ENCODE results near the gene KIAA0586. TPM values are rescaled to one million over a fixed set of nuclear protein-coding genes. Genes with fewer than 3 reads are reported as not detected.

KIAA0586 gene
- total RNA-seq, 1 donor from 2014 or later, result 27.8 TPM

- peaks cover 7% of the 10 kb centered on the region for H3K4me1 Mint-ChIP-seq (ENCODE audit: low read depth, unreplicated experiment)
- peaks cover 17% of the 10 kb centered on the region for H3K9me3 Mint-ChIP-seq (ENCODE audit: unreplicated experiment)
- H3K4me3 Mint-ChIP-seq (ENCODE audit: unreplicated experiment), result no peak overlapping the region
- H3K36me3 Mint-ChIP-seq (ENCODE audit: unreplicated experiment), result no peaks in the 10 kb centered on the region
- no peak overlapping the region for H3K27ac Mint-ChIP-seq (ENCODE audit: unreplicated experiment)
- H3K27me3 Mint-ChIP-seq (ENCODE audit: unreplicated experiment), result peaks cover 5% of the 10 kb centered on the region
- TF ChIP-seq CTCF (IDR thresholded peaks at IDR 0.05; ENCODE audit: partially characterized antibody, unreplicated experiment), result no peak
- no peak for DNase-seq
These were observed 2.6 kb downstream of the KIAA0586 start for GRCh38 chr14:58430156-58430555.

GRCh38 chr14:58439476-58439875 lies 12.0 kb downstream of the KIAA0586 start:
- no peak for TF ChIP-seq CTCF (IDR thresholded peaks at IDR 0.05; ENCODE audit: partially characterized antibody, unreplicated experiment)

GRCh38 chr14:58444627-58445026 lies 17.1 kb downstream of the KIAA0586 start:
- no peaks in the 10 kb centered on the region for H3K27me3 Mint-ChIP-seq (ENCODE audit: unreplicated experiment)
- H3K4me1 Mint-ChIP-seq (ENCODE audit: low read depth, unreplicated experiment), result no peaks in the 10 kb centered on the region
- H3K36me3 Mint-ChIP-seq (ENCODE audit: unreplicated experiment), result peaks cover under 1% of the 10 kb centered on the region
- H3K4me3 Mint-ChIP-seq (ENCODE audit: unreplicated experiment), result no peak overlapping the region
- DNase-seq, result no peak
- TF ChIP-seq CTCF (IDR thresholded peaks at IDR 0.05; ENCODE audit: partially characterized antibody, unreplicated experiment), result no peak
- no peaks in the 10 kb centered on the region for H3K9me3 Mint-ChIP-seq (ENCODE audit: unreplicated experiment)
- H3K27ac Mint-ChIP-seq (ENCODE audit: unreplicated experiment), result no peak overlapping the region

More at GRCh38 chr14:58439476-58439875, 12.0 kb downstream of the KIAA0586 start:
- no peaks in the 10 kb centered on the region for H3K4me1 Mint-ChIP-seq (ENCODE audit: low read depth, unreplicated experiment)
- H3K36me3 Mint-ChIP-seq (ENCODE audit: unreplicated experiment), result peaks cover 9% of the 10 kb centered on the region
- no peaks in the 10 kb centered on the region for H3K27me3 Mint-ChIP-seq (ENCODE audit: unreplicated experiment)
- no peaks in the 10 kb centered on the region for H3K9me3 Mint-ChIP-seq (ENCODE audit: unreplicated experiment)
- H3K4me3 Mint-ChIP-seq (ENCODE audit: unreplicated experiment), result no peak overlapping the region
- DNase-seq, result no peak
- no peak overlapping the region for H3K27ac Mint-ChIP-seq (ENCODE audit: unreplicated experiment)

- no peak for DNase-seq
- Mint-ChIP-seq H3K36me3 (ENCODE audit: unreplicated experiment) (peaks cover 6% of the 10 kb centered on the region), H3K9me3 (ENCODE audit: unreplicated experiment) (peaks cover 2% of the 10 kb centered on the region), H3K4me3 (ENCODE audit: unreplicated experiment) (no peak overlapping the region), H3K27ac (ENCODE audit: unreplicated experiment) (no peak overlapping the region), H3K4me1 (ENCODE audit: low read depth, unreplicated experiment) (no peaks in the 10 kb centered on the region), H3K27me3 (ENCODE audit: unreplicated experiment) (no peaks in the 10 kb centered on the region)
- TF ChIP-seq CTCF (IDR thresholded peaks at IDR 0.05; ENCODE audit: partially characterized antibody, unreplicated experiment), result no peak
These were observed 28.2 kb downstream of the KIAA0586 start for GRCh38 chr14:58455593-58456265.

- TF ChIP-seq CTCF (IDR thresholded peaks at IDR 0.05; ENCODE audit: partially characterized antibody, unreplicated experiment), result no peak
- no peak overlapping the region for H3K27ac Mint-ChIP-seq (ENCODE audit: unreplicated experiment)
These were observed 33.3 kb downstream of the KIAA0586 start for GRCh38 chr14:58460772-58461171.

More at GRCh38 chr14:58460772-58461171, 33.3 kb downstream of the KIAA0586 start:
- no peaks in the 10 kb centered on the region for H3K4me1 Mint-ChIP-seq (ENCODE audit: low read depth, unreplicated experiment)
- no peak overlapping the region for H3K4me3 Mint-ChIP-seq (ENCODE audit: unreplicated experiment)
- no peaks in the 10 kb centered on the region for H3K36me3 Mint-ChIP-seq (ENCODE audit: unreplicated experiment)
- peaks cover 1% of the 10 kb centered on the region for H3K27me3 Mint-ChIP-seq (ENCODE audit: unreplicated experiment)
- H3K9me3 Mint-ChIP-seq (ENCODE audit: unreplicated experiment), result no peaks in the 10 kb centered on the region
- DNase-seq, result no peak
